HuH-7 (cell line): ENCODE results near the gene ACSBG1.

Experiments used
- DNase-seq: peaks from one replicate; pipeline ENCODE4 v3.0.0; 2011; ENCODE audit warnings: low spot score

The ACSBG1 gene

GRCh38 chr15:78130466-78131294 lies 103.7 kb downstream of the ACSBG1 start:
- no peak for DNase-seq

- DNase-seq, result peak; percentile 28
Observed at GRCh38 chr15:78129751-78130287, 104.5 kb downstream of the ACSBG1 start.

GRCh38 chr15:78129077-78129750 lies 105.2 kb downstream of the ACSBG1 start:
- DNase-seq, result peak; percentile 37

GRCh38 chr15:78127882-78128281 lies 106.5 kb downstream of the ACSBG1 start:
- DNase-seq, result peak; percentile 37

GRCh38 chr15:78125267-78125666 lies 109.1 kb downstream of the ACSBG1 start:
- DNase-seq, result no peak

- DNase-seq, result no peak
Observed at GRCh38 chr15:78120523-78120922, 113.8 kb downstream of the ACSBG1 start.
